AG04450 (cell line): ENCODE measurements around the gene ZSCAN2. TPM values are rescaled to one million over a fixed set of nuclear protein-coding genes. Genes with fewer than 3 reads are reported as not detected.
A peak's percentile ranks its signal among the peaks of the same experiment; 100 is the strongest.
"Not testable (repeated sequence)": the region's sequence is repeated elsewhere in the genome, so short reads cannot be mapped to it uniquely, and the experiment has no call there.

Experiments used
- CTCF ChIA-PET: fragments of 300-600, 350-600 bp; formaldehyde crosslinking; extraction: SDS; loops from one replicate; lab custom pipeline; 2022; ENCODE audit warnings: antibody characterized with exemption, inconsistent platforms; lab: Charles Lee
- POLR2A ChIA-PET: fragments of 350-600 bp; formaldehyde crosslinking; extraction: SDS; loops from one replicate; lab custom pipeline; 2021; ENCODE audit warnings: antibody characterized with exemption, inconsistent platforms; lab: Yijun Ruan, JAX
- DNase-seq: peaks from one replicate; pipeline ENCODE4 v3.0.0-alpha.2; 2011; ENCODE audit warnings: low read depth, low spot score
- H3K27ac ChIP-seq: one replicate; pipeline ENCODE4 v1.5.1; 2012; ENCODE audit warnings: low read depth, low read length, control low read depth
- H3K27me3 ChIP-seq: one replicate; pipeline ENCODE4 v1.6.0; 2012; ENCODE audit warnings: low read length; ENCODE audit not compliant: control insufficient read depth, insufficient read depth
- H3K4me3 ChIP-seq: 2 replicates; pipeline ENCODE4 v1.5.1; 2011; ENCODE audit warnings: mild to moderate bottlenecking, low read depth, low read length, control low read depth
- H3K9me3 ChIP-seq: 2 replicates; pipeline ENCODE4 v1.5.1; 2012; ENCODE audit warnings: low read length; ENCODE audit not compliant: control insufficient read depth, insufficient read depth
- polyA plus RNA-seq: library from polyadenylated mRNA; depleted of rRNA; stranded (reverse); fragments of >200 nt; gene quantifications from 2 replicates; pipeline ENCODE4 v1.2.3, GENCODE V29; 2011
- TF ChIP-seq, protein P1 (sequence below): IDR thresholded peaks from 2 replicates; pipeline ENCODE4 v1.5.1; 2011; ENCODE audit warnings: low read depth, low read length, control low read depth, inconsistent platforms

The ZSCAN2 gene
- polyA plus RNA-seq, 1 experiment: 16.2 TPM

DNA sequence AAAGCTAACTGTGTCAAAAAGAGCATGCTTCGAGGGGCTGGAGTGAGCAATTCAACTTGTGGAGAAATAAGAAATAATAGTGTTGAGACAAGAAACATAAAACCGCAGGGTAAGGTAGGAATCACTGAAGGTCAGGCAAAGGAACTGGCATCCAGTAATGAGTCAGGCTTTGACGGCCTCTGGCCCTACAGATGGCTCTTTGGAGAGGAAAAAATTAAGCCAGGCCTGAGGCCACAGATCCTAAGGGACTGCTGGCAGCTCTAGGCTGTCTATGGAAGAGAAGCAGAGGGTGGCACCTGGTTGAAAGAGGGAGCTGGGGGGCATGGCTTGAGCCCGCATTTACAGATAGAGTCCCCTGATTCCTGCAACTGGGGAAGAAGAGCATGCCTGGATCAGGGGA is 28.6 kb upstream of the ZSCAN2 start:
- no peak for DNase-seq
- H3K27me3 ChIP-seq: no peaks in the 10 kb centered on the region
- POLR2A ChIA-PET: no interaction called here
- peaks cover 2% of the 10 kb centered on the region; the same call in 1 of the 2 replicates for H3K9me3 ChIP-seq
- TF ChIP-seq, protein P1, sequence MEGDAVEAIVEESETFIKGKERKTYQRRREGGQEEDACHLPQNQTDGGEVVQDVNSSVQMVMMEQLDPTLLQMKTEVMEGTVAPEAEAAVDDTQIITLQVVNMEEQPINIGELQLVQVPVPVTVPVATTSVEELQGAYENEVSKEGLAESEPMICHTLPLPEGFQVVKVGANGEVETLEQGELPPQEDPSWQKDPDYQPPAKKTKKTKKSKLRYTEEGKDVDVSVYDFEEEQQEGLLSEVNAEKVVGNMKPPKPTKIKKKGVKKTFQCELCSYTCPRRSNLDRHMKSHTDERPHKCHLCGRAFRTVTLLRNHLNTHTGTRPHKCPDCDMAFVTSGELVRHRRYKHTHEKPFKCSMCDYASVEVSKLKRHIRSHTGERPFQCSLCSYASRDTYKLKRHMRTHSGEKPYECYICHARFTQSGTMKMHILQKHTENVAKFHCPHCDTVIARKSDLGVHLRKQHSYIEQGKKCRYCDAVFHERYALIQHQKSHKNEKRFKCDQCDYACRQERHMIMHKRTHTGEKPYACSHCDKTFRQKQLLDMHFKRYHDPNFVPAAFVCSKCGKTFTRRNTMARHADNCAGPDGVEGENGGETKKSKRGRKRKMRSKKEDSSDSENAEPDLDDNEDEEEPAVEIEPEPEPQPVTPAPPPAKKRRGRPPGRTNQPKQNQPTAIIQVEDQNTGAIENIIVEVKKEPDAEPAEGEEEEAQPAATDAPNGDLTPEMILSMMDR: no peak
- CTCF ChIA-PET: interaction anchor here (0.6 to 1.1 kb wide), 2 partner anchors 356 to 566 kb away, joined by 3 read pairs; no protein-coding TSS in a partner anchor
- H3K4me3 ChIP-seq: no peak overlapping the region
- no peak overlapping the region for H3K27ac ChIP-seq

DNA sequence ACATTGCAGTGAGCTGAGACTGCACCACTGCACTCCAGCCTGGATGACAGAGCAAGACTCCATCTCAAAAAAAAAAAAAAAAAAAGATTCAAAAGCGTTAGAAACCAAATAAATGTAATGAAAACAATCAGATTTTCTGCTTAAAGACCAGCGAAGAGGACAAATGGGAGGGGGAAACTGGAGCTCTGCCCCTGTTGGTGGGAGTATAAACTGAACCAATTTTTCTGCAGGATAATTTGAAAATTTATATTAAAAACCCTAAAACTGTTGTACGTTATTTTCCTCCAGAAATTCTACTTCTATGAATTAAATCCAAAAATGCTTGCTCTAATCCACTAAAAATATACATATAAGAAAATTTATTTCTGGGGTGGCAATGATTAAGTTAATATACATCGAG is 25.3 kb upstream of the ZSCAN2 start:
- TF ChIP-seq, protein P1: no peak
- CTCF ChIA-PET: interaction anchor here (0.6 to 2.7 kb wide), 4 partner anchors 12 to 353 kb away, joined by 3 to 12 read pairs (median 4); no protein-coding TSS in a partner anchor

DNA sequence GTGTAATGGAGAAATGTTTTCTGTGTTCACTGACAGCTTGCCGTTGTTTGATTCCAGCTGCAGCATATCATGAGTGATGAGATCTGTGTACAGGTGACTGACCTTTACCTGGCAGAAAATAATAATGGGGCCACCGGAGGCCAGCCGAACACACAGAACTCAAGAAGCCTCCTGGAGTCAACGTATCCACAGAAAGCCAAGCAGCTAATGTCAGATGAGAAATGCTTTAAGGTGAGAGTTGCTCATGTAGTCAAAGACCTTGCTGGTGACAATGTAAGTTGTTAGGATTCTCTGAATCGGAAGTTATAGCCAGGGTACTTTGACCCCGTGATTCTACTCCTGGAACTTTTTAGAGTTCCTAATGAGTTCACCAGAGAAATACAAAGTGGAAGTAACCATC is 22.9 kb upstream of the ZSCAN2 start:
- H3K9me3 ChIP-seq, CTCF ChIA-PET, H3K4me3 ChIP-seq, H3K27me3 ChIP-seq, H3K27ac ChIP-seq, POLR2A ChIA-PET, DNase-seq: not testable (repeated sequence)

More for the DNA sequence above, 25.3 kb upstream of the ZSCAN2 start:
- Histone ChIP-seq H3K27ac (no peak overlapping the region), H3K4me3 (no peak overlapping the region), H3K27me3 (no peaks in the 10 kb centered on the region), H3K9me3 (no peaks in the 10 kb centered on the region; the same call in 1 of the 2 replicates)
- DNase-seq: no peak
- POLR2A ChIA-PET: interaction anchor here (0.7 kb wide), 1 partner anchor 216 kb away, joined by 6 read pairs; no protein-coding TSS in a partner anchor

DNA sequence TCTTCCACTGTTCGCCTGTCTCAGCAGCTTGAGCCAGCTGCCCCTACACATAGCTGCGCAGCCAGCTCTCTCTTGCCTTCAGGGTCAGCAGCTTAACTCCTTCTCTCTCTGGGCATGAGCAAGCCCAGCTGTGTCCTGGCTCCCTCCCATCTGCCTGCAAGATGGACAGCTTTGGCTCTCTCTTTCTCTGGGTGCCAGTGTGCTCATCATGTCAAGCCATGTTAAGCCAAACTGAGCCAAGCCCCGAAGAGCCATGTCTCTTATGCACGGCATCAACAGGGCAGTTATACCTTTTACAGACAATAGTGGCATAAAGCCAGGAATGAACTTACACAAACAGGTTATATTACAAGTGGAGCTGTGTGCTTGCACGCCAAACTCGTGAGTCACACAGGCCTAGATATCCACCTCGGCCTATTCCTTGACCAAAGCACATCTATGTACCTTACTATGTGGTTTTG is 21.5 kb upstream of the ZSCAN2 start:
- ChIA-PET POLR2A (interaction anchor here (0.9 to 1.3 kb wide), 2 partner anchors 9 to 74 kb away, joined by 3 to 9 read pairs; no protein-coding TSS in a partner anchor), CTCF (interaction anchor here (0.8 to 1.6 kb wide), 3 partner anchors 8 to 9 kb away, joined by 4 to 7 read pairs (median 7); no protein-coding TSS in a partner anchor)
- H3K9me3 ChIP-seq, H3K27me3 ChIP-seq, H3K4me3 ChIP-seq: not testable (repeated sequence)
- DNase-seq: peak; percentile 58
- H3K27ac ChIP-seq: peak overlapping the region; percentile 88

DNA sequence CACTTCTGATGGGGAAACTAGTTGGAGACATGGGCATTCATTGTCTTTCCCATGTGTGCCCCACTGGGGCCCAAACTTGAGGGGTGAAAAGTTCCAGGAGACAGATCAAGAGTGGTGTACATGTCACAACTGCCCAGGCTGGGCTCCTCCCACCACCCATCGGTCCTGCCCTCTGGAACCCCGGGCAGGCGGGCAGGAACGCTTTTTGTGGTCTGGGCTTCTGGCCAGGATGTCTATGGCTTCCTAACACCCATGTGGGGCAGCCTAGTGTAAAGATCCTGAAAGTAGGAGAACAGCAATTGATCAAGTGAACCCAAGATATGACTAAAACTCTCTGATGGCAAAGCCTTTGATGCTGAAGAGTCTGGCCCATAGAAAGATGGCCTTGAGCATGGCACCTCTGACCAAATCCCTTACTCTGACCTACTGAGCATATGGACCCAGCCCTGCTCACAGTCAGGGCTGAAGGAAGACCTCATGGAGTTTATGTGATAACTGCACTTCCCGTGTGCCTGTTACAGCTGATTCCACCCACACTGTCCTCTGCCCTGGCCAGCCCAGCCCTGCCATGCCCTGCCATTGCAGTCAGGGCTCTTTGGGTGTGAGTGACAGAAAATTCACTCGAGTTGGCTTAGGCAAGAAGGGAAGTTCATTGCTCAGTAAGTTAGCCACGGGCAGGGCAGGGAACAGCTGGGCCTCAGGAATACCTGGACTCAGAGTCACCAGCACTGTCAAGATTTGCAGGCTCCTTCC is 19.0 kb upstream of the ZSCAN2 start:
- H3K27me3 ChIP-seq, H3K9me3 ChIP-seq, H3K27ac ChIP-seq, DNase-seq, H3K4me3 ChIP-seq, POLR2A ChIA-PET: not testable (repeated sequence)
- CTCF ChIA-PET: interaction anchor here (1.0 kb wide), 1 partner anchor 11 kb away, joined by 3 read pairs; no protein-coding TSS in a partner anchor

DNA sequence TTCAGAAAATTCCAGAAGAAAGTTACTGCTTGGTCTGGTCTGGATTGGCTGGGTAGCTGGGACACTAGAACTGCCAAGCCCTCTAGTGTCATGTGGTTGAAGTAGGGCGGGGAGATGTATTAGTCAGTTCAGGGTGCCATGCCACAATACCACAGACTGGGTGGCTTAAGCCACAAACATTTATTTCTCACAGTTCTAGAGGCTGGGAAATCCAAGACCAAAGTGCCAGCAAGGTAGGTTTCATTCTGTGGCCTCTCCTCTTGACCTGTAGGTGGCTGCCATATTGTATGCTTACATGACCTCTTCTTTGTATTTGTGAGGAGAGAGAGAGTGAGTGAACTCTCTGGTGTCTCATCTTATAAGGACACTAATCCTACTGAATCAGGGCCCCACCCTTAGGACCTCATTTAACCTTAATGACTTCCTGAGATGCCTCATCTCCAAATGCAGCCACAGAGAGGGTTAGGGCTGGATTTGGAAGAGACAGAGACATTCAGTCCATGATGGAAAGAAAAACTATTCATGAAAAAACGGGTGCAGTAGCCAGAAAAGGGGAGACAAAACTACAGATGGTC is 18.1 kb upstream of the ZSCAN2 start:
- Histone ChIP-seq H3K4me3 (no peak overlapping the region), H3K27ac (no peak overlapping the region), H3K27me3 (peaks cover 3% of the 10 kb centered on the region), H3K9me3 (no peaks in the 10 kb centered on the region)
- ChIA-PET POLR2A (no interaction called here), CTCF (no interaction called here)
- no peak for DNase-seq
- TF ChIP-seq, protein P1: no peak

DNA sequence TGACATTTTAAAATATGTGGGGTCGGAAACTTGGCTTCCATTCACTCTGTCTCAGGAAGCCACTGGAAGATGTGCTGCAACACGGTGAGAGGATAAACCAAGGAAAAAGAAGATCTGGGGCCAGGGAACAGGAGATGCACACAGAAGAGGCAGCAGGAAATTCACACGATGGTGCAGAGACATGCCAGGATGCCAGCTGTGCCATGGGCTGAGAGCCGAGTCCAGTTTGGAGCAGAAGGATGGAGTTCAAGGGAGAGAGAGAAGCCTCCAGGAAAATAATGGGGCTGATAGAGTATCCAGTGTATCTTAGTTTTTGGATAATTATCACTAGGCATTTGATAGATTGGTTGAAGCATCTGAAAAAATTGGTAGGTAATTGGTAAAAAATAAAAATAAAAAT is 16.9 kb upstream of the ZSCAN2 start:
- H3K27ac ChIP-seq, POLR2A ChIA-PET, H3K27me3 ChIP-seq, H3K9me3 ChIP-seq, CTCF ChIA-PET, H3K4me3 ChIP-seq, DNase-seq: not testable (repeated sequence)
